Putamen (tissue), 1 donor: ENCODE results near the gene KREMEN1.

Experiments used
- DNase-seq: peaks from one replicate; pipeline ENCODE4 v3.0.0-alpha.2; 2016; ENCODE audit warnings: low spot score

KREMEN1 gene

GRCh38 chr22:29128891-29129807, 56.3 kb downstream of the KREMEN1 start:
- no peak for DNase-seq

DNA sequence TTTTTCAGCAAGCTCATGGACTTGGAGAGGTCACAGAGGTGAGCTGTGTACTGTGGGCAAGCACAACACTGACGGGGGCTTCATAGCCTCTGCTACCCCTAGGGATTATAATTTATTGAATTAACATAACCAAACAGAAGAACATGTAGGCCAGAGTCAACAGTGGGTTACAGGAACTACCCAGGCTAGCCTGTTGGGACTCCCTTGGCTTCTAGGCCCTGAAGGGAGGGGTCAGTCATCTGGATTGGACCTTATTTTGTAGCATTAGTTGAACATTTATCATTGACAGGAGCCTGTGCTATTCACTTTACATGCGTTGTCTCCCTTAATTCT, 56.9 kb downstream of the KREMEN1 start:
- no peak for DNase-seq

DNA sequence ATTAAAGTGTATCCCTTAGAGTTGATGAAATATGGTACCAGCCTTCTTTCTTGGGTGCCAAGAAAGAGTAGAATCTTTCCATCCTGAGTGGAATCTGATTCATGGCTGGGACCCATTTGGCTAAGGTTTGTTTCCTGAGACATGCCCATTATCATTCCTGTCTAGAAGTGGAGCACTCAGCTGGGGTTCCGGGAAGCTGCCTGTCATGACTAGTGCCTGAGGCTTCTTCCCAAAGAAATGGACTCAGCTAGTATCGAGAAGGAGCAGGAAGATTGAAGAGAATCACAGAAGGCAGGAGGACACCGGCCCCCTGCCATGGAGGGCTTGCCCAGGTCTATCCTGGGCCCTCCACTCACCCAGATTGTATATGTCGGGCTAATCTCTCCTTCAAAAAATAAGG, 57.6 kb downstream of the KREMEN1 start:
- no peak for DNase-seq

GRCh38 chr22:29133603-29134133, 60.8 kb downstream of the KREMEN1 start:
- no peak for DNase-seq

GRCh38 chr22:29134448-29134847, 61.6 kb downstream of the KREMEN1 start:
- DNase-seq, result no peak

DNA sequence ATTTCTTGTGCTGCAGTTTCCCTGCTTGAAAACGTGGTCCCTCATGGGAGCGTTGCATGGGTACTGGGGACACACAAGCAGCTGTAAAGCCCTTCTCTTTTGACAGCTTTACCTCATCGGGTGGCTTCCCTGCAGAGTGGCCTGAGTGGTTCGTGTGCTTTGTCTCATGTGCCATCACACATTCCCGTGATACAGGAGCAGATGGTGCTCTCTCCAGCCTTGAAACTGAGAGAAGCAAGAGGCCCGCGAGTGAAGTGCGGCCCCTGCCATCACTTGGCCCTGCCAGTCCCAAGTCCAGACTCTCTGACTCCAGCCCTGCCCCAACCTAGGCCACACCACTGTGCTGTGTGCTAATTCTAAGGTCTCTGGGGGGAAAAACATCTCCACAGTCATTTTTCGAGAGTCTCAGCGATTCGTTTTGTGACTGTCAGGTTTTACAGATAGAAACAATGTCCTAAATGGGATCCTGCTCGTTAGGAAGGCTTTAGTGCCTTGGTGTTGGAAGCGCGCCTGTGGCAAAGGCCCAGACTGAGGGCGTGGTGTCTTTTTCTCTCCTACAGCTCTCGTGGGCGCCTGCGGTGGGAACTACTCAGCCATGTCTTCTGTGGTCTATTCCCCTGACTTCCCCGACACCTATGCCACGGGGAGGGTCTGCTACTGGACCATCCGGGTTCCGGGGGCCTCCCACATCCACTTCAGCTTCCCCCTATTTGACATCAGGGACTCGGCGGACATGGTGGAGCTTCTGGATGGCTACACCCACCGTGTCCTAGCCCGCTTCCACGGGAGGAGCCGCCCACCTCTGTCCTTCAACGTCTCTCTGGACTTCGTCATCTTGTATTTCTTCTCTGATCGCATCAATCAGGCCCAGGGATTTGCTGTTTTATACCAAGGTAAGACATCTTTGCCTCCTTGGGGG, 64.2 kb downstream of the KREMEN1 start:
- DNase-seq, result no peak

- no peak for DNase-seq
These were observed 65.9 kb downstream of the KREMEN1 start for GRCh38 chr22:29138556-29139305.

- no peak for DNase-seq
These were observed 67.3 kb downstream of the KREMEN1 start for GRCh38 chr22:29139965-29140782.

DNA sequence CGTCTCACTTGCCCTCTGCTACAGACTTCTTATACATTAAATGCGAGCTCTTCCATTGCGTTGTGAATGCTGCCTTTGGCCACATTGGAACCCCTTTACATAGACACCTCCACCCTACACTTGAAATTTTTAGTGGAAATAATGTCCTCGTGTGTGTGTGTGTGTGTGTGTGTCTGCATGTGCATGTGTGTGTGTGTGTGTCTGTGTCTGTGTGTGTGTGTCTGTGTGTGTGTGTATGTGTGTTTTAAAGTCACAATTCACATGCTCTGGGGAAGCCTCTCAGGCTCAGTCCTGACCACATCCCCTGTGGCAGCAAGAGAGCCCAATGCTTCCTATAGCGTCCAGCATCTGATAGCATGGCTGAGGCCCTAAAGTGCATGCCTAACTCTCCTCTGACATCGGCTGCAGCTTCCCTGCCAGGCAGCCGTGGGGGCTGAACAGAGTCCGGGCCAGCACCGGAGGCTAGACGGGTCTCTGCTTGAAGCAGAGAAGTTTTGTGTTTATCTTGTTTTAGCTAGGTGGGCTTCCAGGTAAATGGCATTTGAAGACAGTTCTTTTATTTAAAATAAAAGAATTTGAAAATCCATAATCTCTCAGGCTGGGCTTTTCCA, 68.3 kb downstream of the KREMEN1 start:
- DNase-seq, result no peak

DNA sequence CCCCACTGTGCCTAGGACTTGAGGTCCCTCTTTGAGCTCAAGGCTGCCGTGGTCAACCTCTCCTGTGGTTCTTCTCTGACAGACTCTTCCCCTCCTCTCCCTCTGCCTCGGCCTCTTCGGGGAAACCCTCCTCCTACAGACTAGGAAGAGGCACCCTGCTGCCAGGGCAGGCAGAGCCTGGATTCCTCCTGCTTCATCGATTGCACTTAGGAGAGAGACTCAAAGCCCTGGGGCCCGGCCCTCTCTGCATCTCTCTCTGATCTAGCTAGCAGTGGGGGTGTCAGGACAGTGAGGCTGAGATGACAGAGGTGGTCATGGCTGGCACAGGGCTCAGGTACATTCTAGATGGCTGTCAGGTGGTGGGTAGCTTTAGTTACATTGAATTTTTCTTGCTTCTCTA, 69.3 kb downstream of the KREMEN1 start:
- DNase-seq, result no peak

DNA sequence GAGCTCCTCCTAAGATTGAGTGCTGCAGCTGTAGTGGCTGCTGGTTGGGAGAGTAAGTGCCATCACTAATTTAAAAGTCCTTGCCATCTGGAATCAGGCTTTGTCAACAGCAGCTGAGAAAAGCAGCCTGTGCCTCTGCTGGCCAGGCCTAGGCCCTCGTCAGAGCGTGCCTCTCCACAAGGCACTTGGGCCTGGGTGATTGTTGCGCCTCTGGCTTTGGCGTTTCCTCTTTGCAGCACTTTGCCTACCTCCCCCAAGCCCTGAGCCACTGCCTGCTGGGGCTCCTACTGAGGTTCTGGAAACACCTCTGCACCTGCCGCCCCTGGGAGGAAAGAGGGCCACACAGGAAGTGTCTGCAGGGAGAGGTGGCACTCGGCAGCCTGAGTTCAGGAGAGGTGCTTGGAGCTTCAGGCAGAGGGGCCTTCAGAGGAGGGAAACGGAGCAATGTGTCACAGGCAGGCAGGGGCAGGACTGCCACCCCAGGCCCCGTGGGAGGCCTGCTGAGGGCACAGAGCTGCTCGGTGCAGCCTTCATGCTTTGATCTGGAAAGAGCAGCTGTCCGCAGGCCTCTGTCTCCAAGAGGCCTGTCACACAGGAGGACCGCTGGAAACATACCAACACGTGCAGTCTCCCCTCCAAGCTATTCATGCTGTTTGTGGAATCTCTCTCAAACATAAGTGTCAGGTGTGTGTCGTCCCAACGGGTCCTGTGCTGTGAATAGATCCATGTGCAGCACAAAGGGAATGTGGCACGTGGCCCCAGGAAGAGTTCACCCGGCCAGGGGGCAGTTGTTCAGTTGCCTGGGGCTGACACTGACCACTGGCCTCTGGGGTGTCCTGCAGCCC, 71.3 kb downstream of the KREMEN1 start:
- DNase-seq, result no peak

DNA sequence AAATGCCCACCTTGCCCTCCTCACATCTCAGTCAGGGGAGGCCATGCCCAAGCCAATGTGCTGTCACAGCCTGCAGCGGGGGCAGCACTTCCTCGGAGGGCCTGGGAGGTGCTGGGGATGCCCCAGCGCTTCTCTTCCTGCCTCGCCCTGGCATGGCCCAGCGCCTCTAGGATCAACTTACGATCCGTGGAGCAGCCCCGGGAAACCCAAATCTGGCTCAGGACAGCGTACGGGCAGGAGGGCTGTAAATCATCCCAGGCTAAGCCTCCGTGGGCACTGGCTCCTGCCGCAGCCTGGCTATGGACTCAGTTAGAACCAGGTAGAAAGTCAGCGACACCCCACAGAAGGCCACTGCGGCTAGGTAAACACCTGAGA, 71.9 kb downstream of the KREMEN1 start:
- DNase-seq, result no peak

- no peak for DNase-seq
These were observed 72.7 kb downstream of the KREMEN1 start for GRCh38 chr22:29145321-29146072.

DNA sequence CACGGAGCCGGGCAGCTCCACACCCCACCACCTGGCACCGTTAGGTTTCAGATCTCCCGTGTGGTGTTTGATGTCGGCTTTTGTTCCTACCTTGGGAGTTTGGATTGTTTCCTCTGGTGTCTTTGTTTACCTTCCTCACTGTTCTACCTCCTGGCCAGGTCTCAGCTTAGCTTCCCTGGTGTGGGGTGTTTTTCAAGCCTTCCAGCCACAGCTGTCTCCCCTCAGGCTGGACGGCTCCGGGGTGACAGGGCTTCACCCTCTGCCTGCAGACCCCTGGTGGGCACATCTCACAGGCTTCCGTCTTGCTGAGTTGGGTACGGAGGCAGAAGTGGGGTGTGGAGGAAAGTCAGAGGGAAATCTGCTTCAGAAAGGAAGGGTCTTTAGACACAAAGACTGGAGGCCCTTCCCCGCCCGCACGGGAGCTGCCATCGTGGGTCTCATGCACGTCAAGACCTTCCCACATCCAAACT, 73.3 kb downstream of the KREMEN1 start:
- DNase-seq, result no peak

DNA sequence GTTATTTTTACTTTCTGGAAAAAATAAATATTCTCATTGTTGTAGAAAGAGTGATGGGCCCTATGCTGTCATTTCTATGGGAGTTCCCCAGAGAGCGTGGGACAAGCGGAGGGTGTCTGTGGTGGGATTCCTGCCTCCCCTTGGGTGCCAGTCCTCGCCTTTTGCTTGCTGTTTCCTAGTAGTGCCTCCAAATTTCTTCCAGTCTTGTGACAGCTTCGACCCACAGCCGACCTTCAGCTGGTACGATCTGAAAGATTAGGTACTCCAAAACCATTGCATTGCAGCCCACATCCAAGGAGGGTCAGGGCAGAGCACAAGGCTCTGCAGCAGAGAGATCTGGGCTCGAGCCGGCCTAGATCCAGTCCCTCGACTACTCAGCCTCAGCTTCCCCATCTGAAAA, 73.9 kb downstream of the KREMEN1 start:
- DNase-seq, result no peak

GRCh38 chr22:29147331-29147899, 74.6 kb downstream of the KREMEN1 start:
- DNase-seq, result peak; percentile 46

DNA sequence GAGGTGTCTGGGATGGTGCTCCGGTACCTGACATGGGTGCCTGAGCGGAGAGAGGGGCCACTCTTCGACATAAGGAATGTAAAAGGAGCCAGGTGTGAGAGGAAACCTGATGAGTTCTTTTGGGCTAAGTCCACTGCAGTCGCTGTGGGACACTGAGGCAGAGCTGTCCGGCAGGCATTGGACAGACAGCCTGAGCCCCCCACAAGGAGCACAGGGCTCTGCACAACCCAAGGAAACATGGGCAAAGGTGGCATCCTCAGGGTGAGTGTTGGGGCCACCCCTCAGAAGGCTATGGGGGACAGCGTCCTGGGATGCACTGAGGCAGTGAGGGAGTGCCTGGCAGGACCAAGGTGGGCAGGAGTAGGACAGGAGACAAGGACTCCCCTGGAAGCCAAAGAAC, 75.2 kb downstream of the KREMEN1 start:
- no peak for DNase-seq

- DNase-seq, result no peak
These were observed 76.0 kb downstream of the KREMEN1 start for GRCh38 chr22:29148826-29149225.
